LNCaP clone FGC (cell line): ENCODE results near the gene CACNA1E.

Source experiments
- DNase-seq: peaks from one replicate; pipeline ENCODE4 v3.0.0-alpha.2; 2011; ENCODE audit warnings: low read depth
- H3K4me3 ChIP-seq: 2 replicates; pipeline ENCODE4 v1.5.1; 2011; ENCODE audit warnings: mild to moderate bottlenecking, low read depth, low read length, control low read depth
- CTCF ChIP-seq: IDR thresholded peaks from 2 replicates; pipeline ENCODE4 v1.5.1; 2012; ENCODE audit warnings: mild to moderate bottlenecking; ENCODE audit not compliant: control insufficient read depth, insufficient read depth; ENCODE audit errors: extremely low read depth

Gene CACNA1E

GRCh38 chr1:181789395-181789794 lies 306.1 kb downstream of the CACNA1E start:
- no peak for TF ChIP-seq CTCF
- no peak overlapping the region for H3K4me3 ChIP-seq
- DNase-seq = no peak

GRCh38 chr1:181791721-181792120 lies 308.4 kb downstream of the CACNA1E start:
- no peak for TF ChIP-seq CTCF
- no peak overlapping the region for H3K4me3 ChIP-seq
- DNase-seq = no peak

DNA sequence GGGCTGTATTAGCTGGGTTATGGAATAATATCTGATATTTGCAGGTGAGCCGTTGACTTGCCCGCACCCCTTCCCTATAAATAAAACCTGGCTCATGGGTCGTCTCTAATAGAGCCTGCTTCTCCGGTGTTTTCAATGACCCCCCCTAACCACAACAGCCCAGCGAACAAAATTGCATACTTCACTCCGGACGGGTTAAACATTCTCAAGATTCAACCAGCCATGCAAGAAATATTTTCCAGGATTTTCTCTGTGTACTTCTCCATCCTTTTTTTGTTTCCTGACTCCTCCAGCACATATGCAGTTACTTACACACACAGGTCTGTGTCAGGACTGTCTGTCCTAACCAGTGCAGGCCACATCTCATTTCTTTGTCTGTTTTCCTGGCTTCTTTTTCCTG lies 310.5 kb downstream of the CACNA1E start:
- no peak for TF ChIP-seq CTCF
- no peak for DNase-seq
- H3K4me3 ChIP-seq = no peak overlapping the region

DNA sequence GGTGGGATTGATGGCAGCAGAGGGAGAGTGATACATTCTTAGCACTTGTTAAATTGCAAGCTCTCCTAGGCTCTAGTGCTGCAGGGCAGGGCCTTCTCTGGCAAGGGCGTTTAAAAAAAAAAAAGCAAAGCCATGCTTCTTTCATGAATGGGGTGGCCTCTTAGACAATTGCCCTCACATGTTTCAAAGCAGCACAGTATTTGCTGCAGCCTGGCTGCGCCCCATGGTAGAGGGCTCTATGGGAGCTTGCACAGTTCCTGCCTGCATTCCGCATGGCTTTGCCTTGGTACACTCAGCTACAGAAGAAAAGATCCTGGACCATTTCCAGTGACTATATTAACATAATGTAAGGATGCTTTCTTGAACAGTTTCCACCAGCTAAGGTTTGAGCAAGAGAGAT lies 311.0 kb downstream of the CACNA1E start:
- H3K4me3 ChIP-seq = no peak overlapping the region
- DNase-seq = no peak
- no peak for TF ChIP-seq CTCF

DNA sequence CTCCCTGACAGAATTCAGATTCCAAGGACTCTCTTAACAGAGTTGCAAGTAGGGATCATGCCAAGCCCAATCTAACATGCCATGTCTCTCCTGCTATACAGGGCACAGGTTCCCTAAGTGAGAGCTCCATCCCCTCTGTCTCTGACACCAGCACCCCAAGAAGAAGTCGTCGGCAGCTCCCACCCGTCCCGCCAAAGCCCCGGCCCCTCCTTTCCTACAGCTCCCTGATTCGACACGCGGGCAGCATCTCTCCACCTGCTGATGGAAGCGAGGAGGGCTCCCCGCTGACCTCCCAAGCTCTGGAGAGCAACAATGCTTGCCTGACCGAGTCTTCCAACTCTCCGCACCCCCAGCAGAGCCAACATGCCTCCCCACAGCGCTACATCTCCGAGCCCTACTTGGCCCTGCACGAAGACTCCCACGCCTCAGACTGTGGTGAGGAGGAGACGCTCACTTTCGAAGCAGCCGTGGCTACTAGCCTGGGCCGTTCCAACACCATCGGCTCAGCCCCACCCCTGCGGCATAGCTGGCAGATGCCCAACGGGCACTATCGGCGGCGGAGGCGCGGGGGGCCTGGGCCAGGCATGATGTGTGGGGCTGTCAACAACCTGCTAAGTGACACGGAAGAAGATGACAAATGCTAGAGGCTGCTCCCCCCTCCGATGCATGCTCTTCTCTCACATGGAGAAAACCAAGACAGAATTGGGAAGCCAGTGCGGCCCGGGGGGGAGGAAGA lies 315.0 kb downstream of the CACNA1E start:
- TF ChIP-seq CTCF = no peak
- no peak overlapping the region for H3K4me3 ChIP-seq
- no peak for DNase-seq

GRCh38 chr1:181801617-181802016 lies 318.3 kb downstream of the CACNA1E start:
- no peak overlapping the region for H3K4me3 ChIP-seq
- DNase-seq = no peak
- no peak for TF ChIP-seq CTCF

DNA sequence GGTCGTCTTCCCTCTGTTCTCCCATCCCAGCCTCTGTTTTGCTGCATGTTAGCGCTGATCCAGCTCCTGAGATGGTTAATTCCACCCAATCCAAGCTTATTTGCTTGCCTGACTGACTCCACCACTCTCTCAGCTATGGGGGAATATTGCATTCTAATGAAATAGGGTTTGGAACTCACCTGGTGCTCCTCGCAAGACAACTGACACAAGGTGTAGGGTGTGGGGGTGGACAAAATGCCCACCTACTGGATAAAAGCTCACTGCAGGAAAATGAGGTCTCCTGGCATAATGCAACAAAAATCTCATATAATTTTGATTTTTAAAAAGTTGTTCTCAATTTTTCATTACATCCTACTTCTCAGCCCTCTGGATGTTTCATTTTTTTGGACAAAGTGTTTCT lies 319.1 kb downstream of the CACNA1E start:
- TF ChIP-seq CTCF = no peak
- no peak for DNase-seq
- no peak overlapping the region for H3K4me3 ChIP-seq
